ENCODE data around the gene TRIP10. TPM values are rescaled to one million over a fixed set of nuclear protein-coding genes. Genes with fewer than 3 reads are reported as not detected.

Gene TRIP10
- total and polyA plus RNA-seq, 2 of the 13 experiments (the other 11 are each of a cell fraction or from before 2014, with no cell fraction given), result 32.5 to 33.2 TPM

GRCh38 chr19:6729573-6730152 lies 9.8 kb upstream of the TRIP10 start (continued):
- TF ChIP-seq RAD21 (CRISPR knock-in tag; IDR thresholded peaks at IDR 0.05) (no peak), ZNF589 (CRISPR knock-in tag; conservative IDR thresholded peaks at IDR 0.05) (0 out of 2 replicates have a peak, but pooled peaks have one; percentile 48), SAFB2 (CRISPR knock-in tag; IDR thresholded peaks at IDR 0.05; ENCODE audit: borderline replicate concordance, low read depth) (no peak), ZC3H13 (CRISPR knock-in tag; IDR thresholded peaks at IDR 0.05) (peak; percentile 55; the same call in 1 of the 2 replicates), ZNF660 (CRISPR knock-in tag; IDR thresholded peaks at IDR 0.05; ENCODE audit: borderline replicate concordance, low read depth) (no peak), ZBTB44 (CRISPR knock-in tag; IDR thresholded peaks at IDR 0.05) (no peak), EHMT2 (IDR thresholded peaks at IDR 0.05; ENCODE audit: borderline replicate concordance, low read depth, low read length) (no peak), IKZF4 (CRISPR knock-in tag; IDR thresholded peaks at IDR 0.05; ENCODE audit: borderline replicate concordance, low read depth, not compliant biosample characterization) (no peak), LCORL (IDR thresholded peaks at IDR 0.05) (no peak), LCORL (CRISPR knock-in tag; IDR thresholded peaks at IDR 0.05) (peak; percentile 84; the same call in 1 of the 2 replicates), ZNF18 (CRISPR knock-in tag; IDR thresholded peaks at IDR 0.05; ENCODE audit: insufficient replicate concordance) (no peak), ZNF335 (CRISPR knock-in tag; IDR thresholded peaks at IDR 0.05) (no peak), POLR2A (IDR thresholded peaks at IDR 0.05; ENCODE audit: insufficient read depth in 1 of 2, low read depth in 2 of 2, low read length in 2 of 2) (no peak), CHCHD3 (CRISPR knock-in tag; IDR thresholded peaks at IDR 0.05) (no peak), ZNF224 (CRISPR knock-in tag; IDR thresholded peaks at IDR 0.05) (0 out of 2 replicates have a peak, but pooled peaks have one; percentile 27), FUBP1 (CRISPR knock-in tag; IDR thresholded peaks at IDR 0.05; ENCODE audit: borderline replicate concordance) (no peak), RERE (CRISPR knock-in tag; IDR thresholded peaks at IDR 0.05; ENCODE audit: low read depth) (no peak)

All from HepG2 (cell line).